Measurements from ENCODE around the gene ADCYAP1R1.

The ADCYAP1R1 gene

DNA sequence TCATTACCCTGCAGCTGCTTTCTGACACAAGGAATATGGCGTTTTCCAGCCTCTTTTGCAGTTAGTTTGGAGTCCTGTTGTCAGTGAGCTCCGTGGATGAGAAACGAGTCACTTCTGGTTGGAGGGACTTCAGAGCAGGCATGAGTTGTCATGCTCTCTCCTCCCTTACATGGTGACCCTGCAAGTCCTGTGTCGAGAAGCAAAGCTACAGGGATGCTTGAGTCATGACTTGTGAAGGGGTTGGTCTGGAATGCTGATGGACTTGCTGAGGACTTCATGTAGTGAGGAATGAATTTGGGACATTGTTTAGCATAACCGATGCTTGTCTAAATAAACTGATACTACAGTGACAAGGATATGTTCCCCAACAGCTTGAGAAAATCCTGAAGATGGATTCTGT is 108.8 kb downstream of the ADCYAP1R1 start:
- H3K27ac ChIP-seq (ENCODE audit: low read depth, low read length): no peak overlapping the region
- no peak overlapping the region for H3K4me3 ChIP-seq (ENCODE audit: low read depth in 1 of 2, low read length in 2 of 2)
- H3K9ac ChIP-seq (ENCODE audit: low read depth in 1 of 2, low read length in 2 of 2): no peak overlapping the region
- H3K4me1 ChIP-seq (ENCODE audit: control insufficient read depth in 1 of 2, insufficient read depth in 2 of 2, low read length in 2 of 2): no peaks in the 10 kb centered on the region
- no peaks in the 10 kb centered on the region for H3K9me3 ChIP-seq (ENCODE audit: control insufficient read depth in 1 of 2, low read length in 2 of 2)
- H3K27me3 ChIP-seq (ENCODE audit: control insufficient read depth in 1 of 2, insufficient read depth in 2 of 2, low read length in 2 of 2): peaks cover 0 to 5% of the 10 kb centered on the region in 2 donors
- H3K36me3 ChIP-seq (ENCODE audit: control insufficient read depth in 1 of 2, insufficient read depth in 2 of 2, low read length in 2 of 2): no peaks in the 10 kb centered on the region
